GM19324 (cell line): ENCODE data around the gene TMCC1.
"Not testable (repeated sequence)": the region's sequence is repeated elsewhere in the genome, so short reads cannot be mapped to it uniquely, and the experiment has no call there.

Experiments
- ATAC-seq: cut with Tn5 transposase; IDR thresholded peaks from one replicate; pipeline ENCODE4 v1.9.1; 2021; ENCODE audit warnings: mild to moderate bottlenecking, moderate library complexity; ENCODE audit not compliant: unreplicated experiment, low FRiP score

TMCC1 gene

GRCh38 chr3:129778871-129779270 is 114.6 kb downstream of the TMCC1 start:
- no peak for ATAC-seq

GRCh38 chr3:129777806-129778205 is 115.7 kb downstream of the TMCC1 start:
- no peak for ATAC-seq

DNA sequence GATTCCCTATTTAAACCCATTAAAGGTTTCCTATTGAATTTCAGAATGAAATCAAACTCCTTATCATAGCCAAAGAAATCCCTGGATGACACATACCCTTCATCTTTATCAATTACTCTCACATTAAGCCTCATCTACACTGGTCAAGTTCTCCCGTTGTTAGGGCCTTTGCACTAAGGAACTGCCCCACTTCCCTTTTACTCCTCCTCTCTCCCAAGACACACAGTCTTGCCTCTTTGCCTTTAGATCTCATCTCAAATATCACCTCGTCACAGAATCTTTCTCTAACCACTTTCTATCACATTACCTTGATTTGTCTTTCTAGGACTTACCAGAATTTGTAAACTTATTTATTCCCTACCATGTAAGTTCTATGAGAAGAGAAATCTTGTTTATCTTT is 117.6 kb downstream of the TMCC1 start:
- ATAC-seq, result no peak

GRCh38 chr3:129773691-129774663 is 119.5 kb downstream of the TMCC1 start:
- ATAC-seq, result no peak

- ATAC-seq, result no peak
Observed at GRCh38 chr3:129770604-129771003, 122.9 kb downstream of the TMCC1 start.

GRCh38 chr3:129769616-129770015 is 123.9 kb downstream of the TMCC1 start:
- ATAC-seq, result no peak

- ATAC-seq, result no peak
Observed at GRCh38 chr3:129768728-129769127, 124.8 kb downstream of the TMCC1 start.

- ATAC-seq, result no peak
Observed at GRCh38 chr3:129766135-129766534, 127.4 kb downstream of the TMCC1 start.

DNA sequence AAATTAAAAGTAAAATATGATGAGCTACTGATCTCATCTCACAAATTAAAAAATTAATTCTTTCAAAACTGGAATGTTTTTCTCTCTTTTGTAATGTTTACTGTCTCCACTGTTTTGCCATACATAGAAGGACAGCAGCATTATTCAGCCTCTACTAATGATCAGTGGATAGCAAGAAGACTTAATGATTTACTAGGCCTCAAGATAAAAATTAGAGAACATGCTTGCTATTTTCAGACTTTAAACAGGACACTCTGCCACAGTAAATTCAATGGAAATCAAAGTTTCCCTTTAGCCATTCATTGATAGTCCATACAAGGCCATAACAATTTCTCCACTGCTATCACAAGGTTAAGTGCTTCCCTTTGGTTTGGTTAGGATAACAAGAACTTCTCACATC is 129.4 kb downstream of the TMCC1 start:
- no peak for ATAC-seq

DNA sequence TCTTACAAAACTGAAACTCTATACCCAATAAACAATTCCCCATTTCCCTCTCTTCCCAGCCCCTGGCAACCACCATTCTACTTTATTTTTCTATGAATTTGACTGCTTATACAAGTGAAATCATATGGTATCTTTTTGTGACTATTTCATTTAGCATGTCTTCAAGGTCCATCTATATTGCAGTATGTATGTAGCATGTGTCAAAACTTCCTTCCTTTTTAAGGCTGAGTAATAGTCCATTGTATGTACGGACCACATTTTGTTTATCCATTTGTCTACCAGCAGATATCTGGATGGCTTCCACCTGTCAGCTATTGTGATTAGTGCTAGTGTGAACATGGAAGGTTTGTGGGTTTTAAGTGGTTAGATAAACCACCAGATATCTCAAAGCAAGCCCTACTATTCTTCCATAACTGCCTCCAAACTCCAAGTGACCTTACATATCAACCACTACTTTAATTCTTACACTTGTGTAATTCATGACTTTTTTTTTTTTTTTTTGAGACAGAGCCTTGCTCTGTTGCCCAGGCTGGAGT is 134.7 kb downstream of the TMCC1 start:
- ATAC-seq, result no peak

GRCh38 chr3:129758306-129758705 is 135.2 kb downstream of the TMCC1 start:
- no peak for ATAC-seq

GRCh38 chr3:129756871-129757270 is 136.6 kb downstream of the TMCC1 start:
- no peak for ATAC-seq

- not testable (repeated sequence) for ATAC-seq
Observed at GRCh38 chr3:129751105-129751504, 142.4 kb downstream of the TMCC1 start.

GRCh38 chr3:129749692-129750091 is 143.8 kb downstream of the TMCC1 start:
- no peak for ATAC-seq

DNA sequence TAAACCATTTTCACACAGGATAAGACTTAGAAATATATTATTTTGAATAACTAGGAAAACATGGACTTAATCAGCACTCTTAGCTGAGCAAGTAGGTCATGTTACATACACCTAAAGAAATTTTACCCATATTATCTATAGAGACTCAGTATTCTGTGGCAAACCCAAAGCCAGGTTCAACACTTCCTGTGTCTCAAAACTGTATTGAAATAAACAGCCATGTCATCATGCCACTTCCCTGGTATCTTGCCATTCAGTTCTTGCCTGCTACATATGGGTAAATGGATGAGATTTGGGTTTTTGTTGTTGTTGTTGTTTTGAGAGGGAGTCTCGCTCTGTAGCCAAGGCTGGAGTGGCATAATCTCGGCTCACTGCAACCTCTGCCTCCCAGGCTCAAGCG is 145.5 kb downstream of the TMCC1 start:
- no peak for ATAC-seq

DNA sequence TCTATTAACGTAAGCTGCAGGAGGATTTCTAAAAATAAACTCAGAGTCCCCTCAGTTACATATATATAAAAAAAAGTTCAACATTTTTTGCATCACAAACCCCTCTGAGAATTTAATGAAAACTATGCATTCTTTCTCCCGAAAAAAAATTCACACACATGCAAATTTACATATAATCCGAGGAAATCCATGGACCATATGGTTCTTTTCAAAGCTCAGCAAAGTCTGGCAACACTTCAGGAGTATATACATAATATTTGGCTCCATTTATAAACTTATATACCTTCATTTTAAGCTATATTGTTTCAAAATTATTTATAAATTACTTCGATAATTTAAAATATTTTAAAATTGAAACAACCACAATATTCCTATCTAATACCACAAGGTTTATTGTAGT is 146.4 kb downstream of the TMCC1 start:
- no peak for ATAC-seq

DNA sequence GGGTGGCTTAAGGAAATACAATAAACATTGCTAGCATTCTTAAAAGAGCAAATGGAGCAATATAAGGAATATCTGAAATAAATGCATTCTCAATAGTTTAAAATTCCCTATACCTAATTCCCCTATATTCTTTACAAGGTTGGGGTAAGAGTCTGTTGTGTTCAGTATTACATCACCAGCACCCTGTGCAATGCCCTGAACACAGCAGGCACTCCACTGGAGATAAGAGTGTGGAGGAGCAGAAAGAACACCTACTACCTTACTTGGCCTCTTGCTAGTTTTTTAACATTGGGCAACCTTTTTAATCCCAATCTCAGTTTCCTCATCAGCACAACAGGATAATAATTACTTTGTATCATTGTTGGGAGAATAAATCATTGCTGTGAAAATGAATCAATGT is 146.9 kb downstream of the TMCC1 start:
- no peak for ATAC-seq

DNA sequence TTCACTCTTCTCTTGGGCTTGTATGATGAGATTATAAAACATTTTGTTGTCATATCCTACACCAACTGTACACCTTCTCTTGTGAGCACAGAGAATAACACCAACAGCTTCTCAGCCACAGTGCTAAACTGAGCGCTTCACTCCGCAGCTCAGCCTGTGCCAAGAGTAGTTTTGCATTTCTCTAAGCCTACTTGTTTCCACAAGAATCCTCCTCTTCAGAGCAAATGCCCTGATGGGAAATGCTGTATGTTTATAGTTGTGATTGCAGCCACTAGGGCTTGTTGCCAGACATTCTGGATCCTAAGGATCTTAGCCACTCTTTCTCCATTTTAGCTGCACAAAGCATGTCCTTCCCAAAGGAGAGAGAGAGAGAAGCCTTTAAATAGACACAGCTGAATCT is 148.3 kb downstream of the TMCC1 start:
- ATAC-seq, result no peak

DNA sequence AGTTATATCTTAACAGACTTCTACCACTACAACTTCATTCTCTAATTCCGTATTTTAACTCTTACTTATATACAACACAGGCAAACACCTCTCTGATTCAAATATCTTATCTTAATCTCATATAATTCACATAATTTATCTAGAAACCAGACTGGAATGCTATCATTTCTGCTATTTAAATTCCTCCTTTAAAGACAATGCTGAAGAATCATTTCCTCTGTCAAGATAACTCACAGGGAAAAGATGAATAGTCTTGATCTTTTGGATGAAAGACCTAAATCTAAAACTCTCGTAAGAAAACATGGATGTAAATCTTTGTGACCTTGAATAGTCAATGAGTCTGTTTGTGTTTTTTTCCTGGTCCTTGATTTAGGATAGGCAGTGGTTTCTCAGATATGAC is 151.7 kb downstream of the TMCC1 start:
- no peak for ATAC-seq

DNA sequence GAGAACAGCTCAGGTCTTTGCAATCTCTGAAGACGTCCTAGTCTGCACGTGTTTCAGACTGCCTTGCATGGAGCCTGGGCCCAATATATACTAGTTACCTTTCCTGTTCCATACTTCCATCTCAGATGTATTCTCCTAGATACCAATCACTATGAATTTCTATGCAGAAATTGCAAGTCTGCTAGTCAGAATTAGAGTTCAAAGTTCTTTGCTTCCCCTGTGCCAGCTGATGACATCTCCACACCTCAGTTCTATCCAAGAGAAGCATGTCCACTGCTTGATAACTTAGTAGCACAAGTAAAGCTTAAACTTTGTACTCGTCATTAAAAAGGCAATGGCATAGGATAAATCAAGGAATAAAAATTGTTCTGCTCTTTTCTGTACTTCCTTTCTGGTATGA is 153.4 kb downstream of the TMCC1 start:
- ATAC-seq, result no peak

DNA sequence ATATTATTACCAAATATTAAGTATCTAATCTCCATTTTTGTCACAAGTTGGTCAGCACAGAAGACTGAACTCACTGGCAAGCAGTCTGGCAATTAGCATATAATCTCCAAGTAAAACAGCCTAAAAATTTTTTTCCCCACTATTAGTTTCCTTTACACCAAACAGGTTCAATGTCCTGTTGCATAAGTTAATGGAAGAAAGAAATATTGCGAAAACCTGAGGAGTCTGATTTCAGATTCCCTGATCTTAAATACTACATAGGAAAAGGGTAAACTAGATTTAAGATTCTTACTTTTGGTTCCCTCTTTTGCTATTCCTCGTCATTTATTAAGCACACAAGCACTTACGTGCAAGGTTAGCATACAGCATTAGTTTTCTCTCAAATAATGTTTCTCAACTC is 153.9 kb downstream of the TMCC1 start:
- no peak for ATAC-seq

DNA sequence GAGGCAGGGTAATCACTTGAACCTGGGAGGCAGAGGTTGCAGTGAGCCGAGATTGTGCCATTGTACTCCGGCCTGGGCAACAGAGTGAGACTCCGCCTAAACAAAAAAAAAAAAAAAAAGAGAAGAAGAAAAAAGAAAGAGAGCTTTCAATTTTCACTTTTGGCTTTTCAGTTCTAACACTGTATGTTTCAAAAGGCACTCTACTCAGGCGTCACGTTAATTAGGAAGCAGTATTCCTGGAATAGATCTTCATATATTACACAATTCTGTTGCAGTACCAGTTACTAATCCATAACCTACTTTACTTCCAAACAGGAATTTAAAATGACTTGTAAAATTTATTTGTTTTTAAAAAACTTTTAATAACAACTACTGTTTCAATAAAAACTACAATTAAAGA is 155.3 kb downstream of the TMCC1 start:
- ATAC-seq, result no peak
